GM12891 (cell line): ENCODE measurements around the gene MT1HL1.

Source experiments
- POLR2A ChIP-seq: IDR thresholded peaks from 2 replicates; pipeline ENCODE4 v1.6.1; 2011; ENCODE audit warnings: low read depth, low read length, control low read depth
- POLR2AphosphoS5 ChIP-seq: IDR thresholded peaks from 2 replicates; pipeline ENCODE4 v1.6.1; 2011; ENCODE audit warnings: low read depth, low read length, control low read depth
- POU2F2 ChIP-seq: IDR thresholded peaks from 2 replicates; pipeline ENCODE4 v1.6.1; 2011; ENCODE audit warnings: low read depth, mild to moderate bottlenecking, control low read depth, low read length, moderate library complexity
- SPI1 ChIP-seq: IDR thresholded peaks from 2 replicates; pipeline ENCODE4 v1.6.1; 2011; ENCODE audit warnings: low read depth, low read length, control low read depth
- TAF1 ChIP-seq: IDR thresholded peaks from 2 replicates; pipeline ENCODE4 v1.6.1; 2011; ENCODE audit warnings: low read depth, low read length, control low read depth

GRCh38 chr1:236997361-236997760, 6.9 kb downstream of the MT1HL1 start:
- no peak for TF ChIP-seq POLR2AphosphoS5
- no peak for TF ChIP-seq POLR2A
- TF ChIP-seq POU2F2: no peak
- no peak for TF ChIP-seq TAF1
- no peak for TF ChIP-seq SPI1
